ENCODE data around the gene TRAPPC14.

Gene TRAPPC14

DNA sequence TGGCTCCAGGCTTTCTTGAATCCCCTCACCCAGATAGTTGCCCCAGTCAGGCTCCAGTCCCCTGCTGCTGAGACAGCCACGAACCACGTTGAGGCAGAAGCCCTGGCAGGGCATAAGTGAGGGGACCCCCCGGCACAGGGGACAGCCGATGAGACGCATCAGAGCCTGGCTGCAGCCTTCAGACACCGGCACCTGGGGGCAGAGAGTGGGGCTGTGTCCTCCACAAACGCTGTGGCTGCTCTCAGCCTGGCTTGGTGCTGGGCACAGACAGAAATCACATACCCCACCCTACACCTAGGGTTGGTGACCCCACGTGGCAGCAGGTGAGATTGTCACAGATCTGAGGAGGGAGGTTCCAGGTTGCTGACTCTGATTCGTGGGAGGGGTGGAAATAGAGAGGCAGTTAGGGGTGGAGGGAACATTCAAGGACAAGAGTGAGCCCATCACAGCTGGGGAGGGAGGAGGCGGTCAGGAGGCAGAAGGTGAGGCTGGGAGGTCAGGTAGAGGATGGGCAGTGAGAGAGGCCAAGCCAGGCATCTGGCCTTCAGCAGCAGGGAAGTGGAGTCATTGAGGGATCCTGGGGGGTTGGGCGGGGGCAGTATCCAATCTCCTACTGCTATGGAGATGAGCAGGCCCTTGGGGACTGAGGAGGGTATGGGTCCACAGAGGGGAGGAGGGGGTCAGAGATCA lies 15.4 kb upstream of the TRAPPC14 start:
- Histone ChIP-seq H3K36me3 (ENCODE audit: control insufficient read depth in 2 of 2, insufficient read depth in 2 of 2, low read length in 2 of 2) (no peaks in the 10 kb centered on the region), H3K4me3 (ENCODE audit: low read length in 2 of 2) (no peak overlapping the region), H3K27me3 (ENCODE audit: control insufficient read depth in 2 of 2, insufficient read depth in 2 of 2, low read length in 2 of 2) (no peaks in the 10 kb centered on the region), H3K4me1 (ENCODE audit: control insufficient read depth in 2 of 2, insufficient read depth in 2 of 2, low read length in 2 of 2) (peaks cover 7 to 10% of the 10 kb centered on the region in 2 donors), H3K27ac (ENCODE audit: low read depth in 2 of 2, low read length in 2 of 2) (no peak overlapping the region), H3K9me3 (ENCODE audit: control insufficient read depth in 2 of 2, low read length in 2 of 2) (no peaks in the 10 kb centered on the region), H3K9ac (ENCODE audit: low read depth in 1 of 2, low read length in 2 of 2) (no peak overlapping the region)

DNA sequence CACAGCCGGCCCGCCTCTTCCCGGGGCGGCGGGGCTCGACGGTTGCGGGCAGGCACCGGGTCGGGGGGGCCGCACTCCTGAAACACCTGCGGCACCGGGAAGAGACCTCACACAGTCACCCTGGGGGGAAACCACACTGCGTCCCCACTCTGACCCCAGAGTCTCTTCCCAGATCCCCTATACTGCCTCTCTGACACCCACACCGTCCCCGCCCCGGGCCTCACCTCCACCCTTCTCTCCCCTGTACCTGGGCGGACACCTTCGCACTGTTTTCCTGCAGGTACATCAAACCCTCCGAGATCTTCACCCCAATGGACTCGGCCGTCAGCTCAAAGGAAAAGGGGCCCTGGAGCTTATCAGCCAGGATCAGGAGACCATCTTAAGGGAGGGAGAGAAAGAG lies 13.3 kb upstream of the TRAPPC14 start:
- Histone ChIP-seq H3K4me1 (ENCODE audit: control insufficient read depth in 2 of 2, insufficient read depth in 2 of 2, low read length in 2 of 2) (peaks cover 23 to 26% of the 10 kb centered on the region in 2 donors), H3K27ac (ENCODE audit: low read depth in 2 of 2, low read length in 2 of 2) (no peak overlapping the region), H3K4me3 (ENCODE audit: low read length in 2 of 2) (no peak overlapping the region)

DNA sequence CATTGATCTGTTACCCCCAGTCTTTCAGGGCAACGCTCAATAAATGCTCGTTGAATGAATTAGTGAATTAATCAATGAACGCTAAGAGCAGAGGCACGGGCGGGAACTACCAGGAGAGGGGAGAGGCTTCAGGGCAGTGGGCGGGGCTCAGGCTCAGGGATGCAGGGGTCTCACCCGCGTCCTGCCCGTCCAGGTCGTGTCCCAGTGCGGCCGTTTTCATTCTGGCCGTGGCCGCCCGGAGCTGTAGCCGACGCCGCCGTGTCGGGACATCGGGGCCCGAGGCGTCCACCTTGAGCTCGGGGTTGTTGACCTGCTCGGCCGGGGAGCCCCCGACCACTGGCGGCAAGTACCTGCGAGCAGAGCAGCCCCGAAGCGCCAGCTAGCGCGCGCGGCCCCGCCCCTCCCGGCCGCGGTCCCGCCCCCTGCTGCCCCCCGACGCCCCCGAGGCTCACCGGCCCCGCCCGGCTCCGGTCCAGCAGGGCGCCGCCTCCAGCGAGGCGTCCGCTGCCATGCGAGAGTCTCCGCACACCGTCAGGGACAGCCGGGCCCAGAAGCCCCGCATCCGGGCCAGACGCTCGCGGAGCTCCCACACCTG lies 12.7 kb upstream of the TRAPPC14 start:
- H3K27me3 ChIP-seq (ENCODE audit: control insufficient read depth in 2 of 2, insufficient read depth in 2 of 2, low read length in 2 of 2), result peaks cover 0 to 2% of the 10 kb centered on the region in 2 donors
- peak overlapping the region in 1 of 2 donors; percentile 55 for H3K9ac ChIP-seq (ENCODE audit: low read depth in 1 of 2, low read length in 2 of 2)
- no peak overlapping the region for H3K27ac ChIP-seq (ENCODE audit: low read depth in 2 of 2, low read length in 2 of 2)
- H3K36me3 ChIP-seq (ENCODE audit: control insufficient read depth in 2 of 2, insufficient read depth in 2 of 2, low read length in 2 of 2), result no peaks in the 10 kb centered on the region
- no peaks in the 10 kb centered on the region for H3K9me3 ChIP-seq (ENCODE audit: control insufficient read depth in 2 of 2, low read length in 2 of 2)
- peaks cover 26 to 27% of the 10 kb centered on the region in 2 donors for H3K4me1 ChIP-seq (ENCODE audit: control insufficient read depth in 2 of 2, insufficient read depth in 2 of 2, low read length in 2 of 2)
- H3K4me3 ChIP-seq (ENCODE audit: low read length in 2 of 2), result peak overlapping the region; percentile 31 to 42

More for the DNA sequence above, 13.3 kb upstream of the TRAPPC14 start:
- H3K27me3 ChIP-seq (ENCODE audit: control insufficient read depth in 2 of 2, insufficient read depth in 2 of 2, low read length in 2 of 2), result no peaks in the 10 kb centered on the region
- H3K9ac ChIP-seq (ENCODE audit: low read depth in 1 of 2, low read length in 2 of 2), result no peak overlapping the region
- no peaks in the 10 kb centered on the region for H3K9me3 ChIP-seq (ENCODE audit: control insufficient read depth in 2 of 2, low read length in 2 of 2)
- no peaks in the 10 kb centered on the region for H3K36me3 ChIP-seq (ENCODE audit: control insufficient read depth in 2 of 2, insufficient read depth in 2 of 2, low read length in 2 of 2)

DNA sequence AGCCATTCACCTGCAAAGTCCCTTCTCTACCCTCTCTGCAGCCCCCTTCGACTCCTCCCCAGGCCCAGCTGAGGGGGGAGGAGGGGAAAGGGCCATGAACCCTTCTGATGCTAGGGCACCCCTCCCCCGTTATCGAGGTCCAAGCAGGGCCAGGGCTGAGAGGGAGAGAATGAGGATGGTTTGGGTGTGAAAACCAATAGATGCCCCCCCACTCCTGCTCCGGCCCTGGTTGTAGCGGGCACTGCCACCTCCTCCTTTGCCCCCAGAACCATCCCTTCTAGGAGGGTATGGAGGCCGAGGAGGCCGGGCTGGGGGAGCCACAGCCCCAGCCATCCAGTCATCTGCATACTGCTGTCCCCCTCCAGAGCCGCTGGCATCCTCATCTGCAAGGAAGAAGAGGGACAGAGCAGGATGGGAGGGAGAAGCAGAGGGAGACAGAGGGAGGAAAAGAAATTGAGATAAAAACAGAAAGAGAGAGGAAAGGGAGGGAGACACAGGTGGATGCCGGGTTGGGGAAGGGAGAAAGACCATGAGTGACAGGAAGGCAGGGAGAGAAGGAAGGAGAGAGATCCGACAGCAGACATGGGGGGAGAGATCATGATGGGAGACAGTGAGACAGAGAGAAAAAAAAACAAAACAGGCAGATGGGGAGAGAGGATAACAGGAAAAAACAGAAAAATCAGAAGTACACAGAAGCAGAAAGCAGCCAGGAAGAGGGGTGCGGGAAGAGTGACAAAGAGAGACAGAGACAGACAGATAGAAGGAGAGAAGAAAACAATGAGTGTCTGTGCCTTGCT lies 11.8 kb upstream of the TRAPPC14 start:
- H3K4me1 ChIP-seq (ENCODE audit: control insufficient read depth in 2 of 2, insufficient read depth in 2 of 2, low read length in 2 of 2), result peaks cover 26 to 27% of the 10 kb centered on the region in 2 donors
- no peaks in the 10 kb centered on the region for H3K36me3 ChIP-seq (ENCODE audit: control insufficient read depth in 2 of 2, insufficient read depth in 2 of 2, low read length in 2 of 2)
- peaks cover 0 to 2% of the 10 kb centered on the region in 2 donors for H3K27me3 ChIP-seq (ENCODE audit: control insufficient read depth in 2 of 2, insufficient read depth in 2 of 2, low read length in 2 of 2)
- H3K27ac ChIP-seq (ENCODE audit: low read depth in 2 of 2, low read length in 2 of 2), result no peak overlapping the region
- no peak overlapping the region for H3K4me3 ChIP-seq (ENCODE audit: low read length in 2 of 2)
- no peaks in the 10 kb centered on the region for H3K9me3 ChIP-seq (ENCODE audit: control insufficient read depth in 2 of 2, low read length in 2 of 2)
- H3K9ac ChIP-seq (ENCODE audit: low read depth in 1 of 2, low read length in 2 of 2), result no peak overlapping the region

DNA sequence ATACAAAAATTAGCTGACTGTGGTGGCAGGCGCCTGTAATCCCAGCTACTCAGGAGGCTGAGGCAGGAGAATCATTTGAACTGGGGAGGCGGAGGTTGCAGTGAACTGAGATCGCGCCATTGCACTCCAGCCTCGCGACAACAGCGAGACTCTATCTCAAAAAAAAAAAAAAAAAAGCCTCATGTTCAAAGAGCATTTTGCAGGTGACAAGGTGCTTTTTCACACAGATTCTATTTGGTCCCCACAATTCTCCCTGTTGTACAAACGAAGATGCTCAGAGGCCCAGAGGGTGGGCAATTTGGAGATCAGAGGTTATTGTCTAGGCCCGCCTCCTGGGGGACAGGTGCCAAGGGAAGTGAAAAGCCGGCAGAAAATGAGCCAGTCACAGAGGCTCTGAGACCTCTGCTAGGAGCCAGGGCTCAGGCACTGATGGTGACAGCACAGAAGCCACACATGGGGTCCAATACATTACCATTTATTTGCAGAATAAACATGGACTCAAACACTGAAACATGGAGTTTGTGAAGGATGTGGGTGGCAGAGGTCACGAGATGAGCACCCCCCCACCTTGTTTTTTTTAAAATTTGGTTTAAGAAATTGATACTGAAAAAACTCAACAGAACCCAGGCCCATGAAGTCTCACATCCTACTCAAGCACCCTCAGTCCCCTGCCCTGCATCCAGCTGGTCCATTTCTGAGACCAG lies 10.8 kb upstream of the TRAPPC14 start:
- Histone ChIP-seq H3K4me1 (ENCODE audit: control insufficient read depth in 2 of 2, insufficient read depth in 2 of 2, low read length in 2 of 2) (peaks cover 26 to 27% of the 10 kb centered on the region in 2 donors), H3K36me3 (ENCODE audit: control insufficient read depth in 2 of 2, insufficient read depth in 2 of 2, low read length in 2 of 2) (no peaks in the 10 kb centered on the region), H3K27me3 (ENCODE audit: control insufficient read depth in 2 of 2, insufficient read depth in 2 of 2, low read length in 2 of 2) (peaks cover 0 to 2% of the 10 kb centered on the region in 2 donors), H3K9ac (ENCODE audit: low read depth in 1 of 2, low read length in 2 of 2) (no peak overlapping the region), H3K27ac (ENCODE audit: low read depth in 2 of 2, low read length in 2 of 2) (no peak overlapping the region), H3K4me3 (ENCODE audit: low read length in 2 of 2) (no peak overlapping the region), H3K9me3 (ENCODE audit: control insufficient read depth in 2 of 2, low read length in 2 of 2) (no peaks in the 10 kb centered on the region)

DNA sequence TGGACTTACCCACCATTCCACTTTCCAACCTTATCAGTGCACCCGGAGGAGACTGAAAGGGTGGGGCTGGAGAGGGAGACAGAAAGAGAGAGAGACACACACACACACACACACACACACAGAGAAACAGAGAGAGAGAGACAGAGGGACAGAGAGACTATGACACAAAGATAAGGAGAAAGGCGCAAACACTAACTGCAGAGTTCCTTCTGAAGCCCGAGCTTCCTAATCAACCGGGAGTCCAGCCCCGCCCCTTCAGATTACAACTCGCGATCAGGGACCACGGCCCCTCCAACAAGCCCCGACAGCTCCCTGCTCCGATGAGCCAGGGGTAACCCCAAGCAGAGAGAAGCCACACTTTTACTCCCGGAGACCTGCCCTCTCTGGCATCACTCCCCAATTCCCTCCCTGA lies 9.4 kb upstream of the TRAPPC14 start:
- no peaks in the 10 kb centered on the region for H3K36me3 ChIP-seq (ENCODE audit: control insufficient read depth in 2 of 2, insufficient read depth in 2 of 2, low read length in 2 of 2)
- peaks cover 0 to 2% of the 10 kb centered on the region in 2 donors for H3K27me3 ChIP-seq (ENCODE audit: control insufficient read depth in 2 of 2, insufficient read depth in 2 of 2, low read length in 2 of 2)
- peak overlapping the region; percentile 69 to 70 for H3K27ac ChIP-seq (ENCODE audit: low read depth in 2 of 2, low read length in 2 of 2)
- H3K9me3 ChIP-seq (ENCODE audit: control insufficient read depth in 2 of 2, low read length in 2 of 2), result no peaks in the 10 kb centered on the region
- peak overlapping the region; percentile 65 to 74 for H3K4me3 ChIP-seq (ENCODE audit: low read length in 2 of 2)
- H3K4me1 ChIP-seq (ENCODE audit: control insufficient read depth in 2 of 2, insufficient read depth in 2 of 2, low read length in 2 of 2), result peaks cover 29 to 35% of the 10 kb centered on the region in 2 donors
- peak overlapping the region; percentile 54 to 59 for H3K9ac ChIP-seq (ENCODE audit: low read depth in 1 of 2, low read length in 2 of 2)

DNA sequence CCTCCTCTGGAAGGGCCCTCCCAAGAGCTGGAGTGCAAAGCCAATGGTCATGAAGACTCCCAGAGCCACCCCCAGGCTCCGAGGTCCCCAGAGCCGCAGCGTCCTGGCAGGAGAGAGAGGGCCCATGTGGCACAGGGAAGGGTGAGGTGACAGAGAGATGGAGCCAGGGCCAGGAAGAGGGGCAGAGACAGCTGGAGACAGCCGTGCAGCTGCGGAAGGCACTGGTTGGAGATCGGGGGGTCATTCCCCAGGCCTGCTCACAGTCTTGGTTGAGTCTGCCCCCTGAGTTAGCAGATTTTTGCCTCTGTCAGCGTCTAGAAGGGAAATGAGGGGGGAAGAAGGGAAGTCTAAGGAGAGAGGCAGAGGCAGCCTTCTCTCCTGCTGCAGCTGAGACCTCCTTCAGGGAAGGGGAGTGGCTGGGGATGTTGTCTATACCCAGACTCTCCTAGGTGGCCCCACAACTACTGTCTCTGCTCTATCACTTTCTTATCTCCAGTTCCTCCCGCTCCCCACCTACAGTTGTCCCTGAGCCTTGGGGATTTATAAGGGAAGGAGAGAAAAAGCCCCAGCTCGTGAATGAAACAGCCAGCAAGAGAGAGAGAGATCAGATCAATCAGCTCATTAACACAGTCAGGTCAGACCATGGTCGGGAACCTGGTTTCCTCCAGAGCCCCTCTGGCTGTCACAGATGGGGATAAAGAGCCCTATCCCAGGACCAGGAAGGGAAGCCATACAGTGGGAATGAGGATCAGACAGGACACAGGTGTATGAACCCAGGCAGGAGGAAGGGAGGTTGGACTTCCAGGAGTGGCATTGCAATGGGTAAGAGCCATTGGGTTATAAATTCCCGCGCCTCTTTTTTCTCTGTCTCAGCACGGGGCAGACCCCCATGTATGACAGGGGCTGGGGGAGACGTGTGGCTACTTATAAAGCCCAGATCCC lies 8.7 kb upstream of the TRAPPC14 start:
- Histone ChIP-seq H3K27ac (ENCODE audit: low read depth in 2 of 2, low read length in 2 of 2) (peak overlapping the region in 1 of 2 donors; percentile 69), H3K27me3 (ENCODE audit: control insufficient read depth in 2 of 2, insufficient read depth in 2 of 2, low read length in 2 of 2) (peaks cover 0 to 2% of the 10 kb centered on the region in 2 donors), H3K4me3 (ENCODE audit: low read length in 2 of 2) (peak overlapping the region; percentile 65 to 74), H3K9me3 (ENCODE audit: control insufficient read depth in 2 of 2, low read length in 2 of 2) (no peaks in the 10 kb centered on the region), H3K9ac (ENCODE audit: low read depth in 1 of 2, low read length in 2 of 2) (peak overlapping the region; percentile 54 to 59), H3K4me1 (ENCODE audit: control insufficient read depth in 2 of 2, insufficient read depth in 2 of 2, low read length in 2 of 2) (peaks cover 32 to 36% of the 10 kb centered on the region in 2 donors), H3K36me3 (ENCODE audit: control insufficient read depth in 2 of 2, insufficient read depth in 2 of 2, low read length in 2 of 2) (no peaks in the 10 kb centered on the region)

DNA sequence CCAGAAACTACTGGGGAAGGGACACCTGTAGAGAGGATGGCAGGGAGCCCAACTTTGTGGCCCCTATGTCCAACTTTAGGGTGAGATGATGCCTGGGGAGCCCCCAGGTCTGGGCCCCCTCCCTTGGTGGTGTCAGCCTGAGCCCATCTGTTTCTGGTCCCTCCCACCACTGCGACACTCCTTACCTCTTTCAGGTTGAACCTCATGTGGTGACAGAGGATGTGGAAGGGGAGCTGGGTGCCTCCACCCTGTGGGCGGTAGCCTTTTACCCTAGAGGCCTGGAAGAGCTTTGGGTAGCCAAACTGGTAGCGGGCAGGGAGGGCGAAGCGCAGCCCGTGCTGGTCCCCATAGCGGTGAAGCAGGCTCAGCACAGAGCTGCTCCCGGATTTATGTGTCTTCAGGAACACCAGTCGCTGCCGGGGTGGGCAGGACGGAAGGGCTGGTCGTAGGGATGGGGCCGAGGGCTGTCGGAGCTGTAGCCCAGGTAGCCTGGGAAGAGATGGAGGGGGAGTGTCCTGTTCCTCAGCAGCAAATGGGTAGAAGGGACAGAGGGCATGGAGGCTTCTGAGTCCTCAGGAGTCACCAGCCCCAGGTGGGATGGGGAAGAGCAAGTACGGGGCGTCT lies 7.9 kb upstream of the TRAPPC14 start:
- Histone ChIP-seq H3K27ac (ENCODE audit: low read depth in 2 of 2, low read length in 2 of 2) (no peak overlapping the region), H3K36me3 (ENCODE audit: control insufficient read depth in 2 of 2, insufficient read depth in 2 of 2, low read length in 2 of 2) (no peaks in the 10 kb centered on the region), H3K4me3 (ENCODE audit: low read length in 2 of 2) (no peak overlapping the region), H3K27me3 (ENCODE audit: control insufficient read depth in 2 of 2, insufficient read depth in 2 of 2, low read length in 2 of 2) (peaks cover 0 to 2% of the 10 kb centered on the region in 2 donors), H3K9ac (ENCODE audit: low read depth in 1 of 2, low read length in 2 of 2) (no peak overlapping the region), H3K4me1 (ENCODE audit: control insufficient read depth in 2 of 2, insufficient read depth in 2 of 2, low read length in 2 of 2) (peaks cover 26 to 36% of the 10 kb centered on the region in 2 donors), H3K9me3 (ENCODE audit: control insufficient read depth in 2 of 2, low read length in 2 of 2) (no peaks in the 10 kb centered on the region)

DNA sequence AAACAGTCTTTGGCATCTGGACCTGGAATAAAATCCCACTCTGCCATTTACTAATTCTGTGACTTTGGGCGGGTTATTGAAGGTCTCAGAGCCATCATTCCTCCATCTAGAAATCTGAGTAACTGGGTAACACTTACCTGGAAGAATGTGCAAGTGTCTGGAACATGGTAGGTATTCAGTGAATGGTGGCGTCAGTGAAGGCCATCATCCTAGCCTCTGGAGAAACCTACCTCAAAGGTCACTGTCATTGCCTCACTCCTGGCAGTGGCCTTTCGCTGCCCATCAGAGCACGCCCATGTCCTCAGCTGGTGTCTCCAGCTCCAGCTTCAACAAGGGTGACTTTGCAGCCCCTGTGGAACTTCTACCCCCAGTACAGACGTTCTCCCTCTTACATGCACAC lies 5.3 kb upstream of the TRAPPC14 start:
- Histone ChIP-seq H3K9me3 (ENCODE audit: control insufficient read depth in 2 of 2, low read length in 2 of 2) (no peaks in the 10 kb centered on the region), H3K27ac (ENCODE audit: low read depth in 2 of 2, low read length in 2 of 2) (no peak overlapping the region), H3K4me3 (ENCODE audit: low read length in 2 of 2) (no peak overlapping the region), H3K36me3 (ENCODE audit: control insufficient read depth in 2 of 2, insufficient read depth in 2 of 2, low read length in 2 of 2) (no peaks in the 10 kb centered on the region), H3K4me1 (ENCODE audit: control insufficient read depth in 2 of 2, insufficient read depth in 2 of 2, low read length in 2 of 2) (peaks cover 27 to 35% of the 10 kb centered on the region in 2 donors), H3K27me3 (ENCODE audit: control insufficient read depth in 2 of 2, insufficient read depth in 2 of 2, low read length in 2 of 2) (peaks cover 0 to 2% of the 10 kb centered on the region in 2 donors), H3K9ac (ENCODE audit: low read depth in 1 of 2, low read length in 2 of 2) (no peak overlapping the region)

Data from mucosa of rectum (tissue), 2 donors.